NCI-H2171 treated with DMSO at 0.1 percent for 48 hours (cell line): ENCODE results near the gene FBLN5.
"Not testable (repeated sequence)": the region's sequence is repeated elsewhere in the genome, so short reads cannot be mapped to it uniquely, and the experiment has no call there.

Experiments used
- DNase-seq: peaks from one replicate; lab custom pipeline; 2025; lab: John Stamatoyannopoulos, UW

Gene FBLN5

GRCh38 chr14:91866511-91867295 lies 80.8 kb downstream of the FBLN5 start:
- DNase-seq, result no peak

DNA sequence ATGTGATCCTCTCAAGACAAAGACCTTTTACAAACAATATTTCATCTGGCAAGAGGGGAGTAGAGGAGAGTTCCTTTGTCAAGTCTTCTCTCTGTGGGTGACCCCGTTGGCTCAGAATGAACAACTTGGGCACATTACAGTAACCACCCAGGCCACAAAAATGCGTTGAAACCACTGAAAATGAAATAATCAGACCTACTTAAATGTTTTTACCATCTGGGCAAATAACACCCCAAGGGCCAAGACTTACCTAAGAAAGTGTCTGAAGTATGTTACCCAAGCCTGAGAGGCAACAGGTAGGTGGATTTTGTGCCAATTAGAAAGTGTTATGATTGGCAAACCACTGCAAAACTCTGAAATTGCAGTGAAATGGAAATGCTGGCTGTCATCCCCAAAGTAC lies 81.4 kb downstream of the FBLN5 start:
- DNase-seq, result no peak

DNA sequence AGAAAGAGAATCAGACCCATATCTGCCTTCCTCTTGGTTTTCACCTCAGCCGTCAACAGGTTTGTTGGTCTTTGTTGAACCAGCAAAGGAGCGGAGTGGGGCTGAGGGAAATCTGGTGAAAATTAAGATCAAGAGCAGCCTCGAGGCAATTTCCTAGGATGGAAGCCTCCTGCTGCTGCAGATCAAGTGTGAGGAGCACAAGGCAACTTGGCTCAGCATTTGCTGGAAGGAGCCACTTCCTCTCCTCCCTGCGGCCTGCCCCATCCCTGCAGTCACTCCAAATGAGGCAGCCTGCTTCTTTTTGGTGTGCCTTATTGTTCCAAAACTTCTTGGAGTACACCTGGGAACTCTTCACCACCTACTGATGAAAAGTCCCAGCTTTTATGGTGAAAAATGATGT lies 85.1 kb downstream of the FBLN5 start:
- no peak for DNase-seq

DNA sequence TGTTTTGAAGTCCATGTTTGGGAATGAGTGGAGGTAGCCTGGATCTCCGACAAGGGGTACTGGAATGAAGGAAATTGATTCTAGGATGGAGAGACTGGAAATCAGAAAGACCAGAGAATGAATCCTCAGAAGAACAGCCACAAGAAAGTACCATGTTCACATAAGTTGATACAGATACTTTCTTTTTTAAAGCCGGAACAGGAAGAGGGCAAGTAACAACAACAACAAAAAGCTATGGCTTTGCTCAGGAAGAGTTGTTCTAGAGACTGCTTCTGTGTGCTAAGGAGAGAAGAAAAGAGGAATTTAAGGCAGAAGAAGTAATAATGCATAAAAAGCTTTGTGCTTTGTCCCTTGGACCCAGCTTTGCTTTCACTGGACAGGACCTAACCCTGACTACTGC lies 86.4 kb downstream of the FBLN5 start:
- no peak for DNase-seq

GRCh38 chr14:91860238-91860637 lies 87.3 kb downstream of the FBLN5 start:
- no peak for DNase-seq

DNA sequence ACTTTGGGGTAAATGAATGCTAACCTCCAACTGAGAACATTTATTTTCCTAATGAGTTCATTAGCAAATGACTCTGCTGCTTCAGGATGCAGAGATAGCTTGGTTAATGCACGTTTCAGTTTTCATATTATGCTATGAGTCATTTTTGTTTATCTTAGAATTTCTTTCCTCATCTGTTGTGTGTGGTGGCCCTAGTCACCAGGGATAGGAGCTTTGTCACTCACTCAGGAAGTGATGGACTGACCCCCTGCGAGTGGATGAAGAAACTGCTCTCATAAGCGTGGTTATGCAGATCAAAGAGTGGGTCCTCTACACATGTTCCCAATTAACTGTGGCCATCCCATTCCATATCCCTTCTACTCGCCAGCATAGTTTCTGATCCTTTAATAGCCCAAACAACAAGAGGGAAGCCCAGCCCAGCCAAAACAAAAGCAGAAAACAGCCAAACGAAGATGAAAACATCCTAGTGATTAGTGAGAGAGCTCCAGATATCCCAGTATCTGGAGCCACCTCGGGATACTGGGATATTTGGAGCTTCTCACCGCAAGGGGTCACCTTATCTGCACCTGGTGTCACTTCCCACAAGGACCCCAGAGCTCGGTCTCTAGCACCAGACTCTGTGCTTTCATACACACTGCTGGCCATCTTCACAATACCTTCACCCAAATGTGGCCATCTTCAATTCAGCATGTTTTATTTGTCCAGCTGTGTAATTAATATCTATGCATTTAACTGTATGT lies 88.8 kb downstream of the FBLN5 start:
- no peak for DNase-seq

- no peak for DNase-seq
Observed at GRCh38 chr14:91857614-91858013, 89.9 kb downstream of the FBLN5 start.

GRCh38 chr14:91854327-91854934 lies 93.1 kb downstream of the FBLN5 start:
- no peak for DNase-seq

DNA sequence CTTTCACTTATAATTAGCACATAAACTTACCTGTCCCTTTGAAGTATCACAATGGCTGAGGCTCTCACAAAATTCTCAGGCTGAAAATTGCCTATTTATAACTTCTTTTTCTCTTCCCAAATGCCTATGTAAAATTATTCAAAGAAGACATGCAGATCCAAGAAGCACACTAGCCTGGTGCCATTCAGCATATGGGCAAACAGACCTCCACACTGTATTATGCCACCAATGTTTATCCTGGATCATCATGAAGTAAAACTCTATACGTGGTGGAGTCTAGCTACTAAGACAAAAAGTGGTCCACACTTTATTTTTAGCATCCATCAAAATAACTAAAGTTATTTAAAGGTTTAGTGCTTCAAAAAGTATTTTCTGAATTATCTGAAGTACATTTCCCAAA lies 95.9 kb downstream of the FBLN5 start:
- DNase-seq, result no peak

DNA sequence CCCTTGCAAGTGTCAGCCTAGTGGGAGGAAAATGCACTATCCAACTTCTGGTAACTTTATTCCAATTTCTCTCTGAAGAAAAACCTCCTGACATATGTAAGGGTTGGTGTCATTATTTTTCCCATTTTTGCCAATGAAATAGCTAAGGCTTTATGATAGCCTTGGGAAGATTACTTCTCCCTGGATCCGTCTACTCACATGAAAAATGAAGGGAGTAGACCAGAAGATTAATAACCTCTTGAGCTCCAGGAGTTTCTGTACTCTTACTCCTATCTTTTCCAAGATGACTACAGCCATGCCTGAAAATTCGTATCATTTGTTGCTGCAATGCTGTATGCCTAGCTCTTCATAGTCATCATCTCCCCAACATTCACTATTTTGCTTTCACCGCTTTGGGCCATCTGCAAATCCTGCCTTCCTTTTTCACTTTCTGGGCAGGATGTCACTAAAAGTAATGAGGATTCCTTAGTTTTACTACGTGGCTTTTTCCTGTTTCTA lies 98.9 kb downstream of the FBLN5 start:
- DNase-seq, result no peak

GRCh38 chr14:91847693-91848092 lies 99.8 kb downstream of the FBLN5 start:
- DNase-seq, result no peak

DNA sequence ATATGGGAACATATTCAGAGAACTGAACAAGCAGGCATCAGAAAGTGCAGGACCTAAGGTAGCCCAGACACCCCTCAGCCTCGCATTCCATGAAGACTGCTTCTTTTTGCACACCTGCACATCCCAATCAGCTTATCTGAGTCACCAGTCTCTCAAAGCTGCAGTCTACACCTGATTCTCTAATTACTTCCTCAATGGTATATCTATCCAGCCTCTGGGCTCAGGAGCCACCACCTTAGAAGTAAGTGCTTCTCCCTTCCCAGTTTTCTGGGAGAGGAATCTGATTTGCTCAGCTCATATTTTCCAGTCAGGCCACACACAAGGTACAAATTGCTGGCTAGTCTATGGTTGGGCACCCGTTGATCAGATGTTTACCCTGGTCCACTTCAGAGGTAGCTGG lies 101.8 kb downstream of the FBLN5 start:
- DNase-seq, result no peak

GRCh38 chr14:91845056-91845455 lies 102.4 kb downstream of the FBLN5 start:
- DNase-seq, result not testable (repeated sequence)

GRCh38 chr14:91844029-91844428 lies 103.5 kb downstream of the FBLN5 start:
- DNase-seq, result no peak

GRCh38 chr14:91843437-91843836 lies 104.1 kb downstream of the FBLN5 start:
- DNase-seq, result no peak

DNA sequence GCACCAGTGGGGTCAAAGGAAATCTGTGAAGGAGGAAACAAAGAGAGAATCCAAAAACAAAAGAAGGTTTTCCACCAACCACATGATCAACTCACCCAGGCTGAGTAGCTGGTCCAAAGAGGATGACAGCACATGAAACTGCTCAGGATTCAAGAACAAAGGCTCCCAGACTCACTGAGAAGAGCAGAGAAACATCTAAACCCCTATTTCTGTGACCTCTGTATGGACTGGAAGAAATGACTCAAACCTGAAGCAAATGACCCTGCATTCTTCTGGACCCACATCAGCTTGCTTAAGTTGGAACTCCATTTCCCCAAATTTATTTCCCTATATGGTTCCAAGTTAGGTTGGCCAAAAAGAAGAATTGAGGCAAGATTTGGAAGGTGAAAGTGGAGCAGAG lies 106.4 kb downstream of the FBLN5 start:
- no peak for DNase-seq

GRCh38 chr14:91839749-91840148 lies 107.7 kb downstream of the FBLN5 start:
- no peak for DNase-seq

DNA sequence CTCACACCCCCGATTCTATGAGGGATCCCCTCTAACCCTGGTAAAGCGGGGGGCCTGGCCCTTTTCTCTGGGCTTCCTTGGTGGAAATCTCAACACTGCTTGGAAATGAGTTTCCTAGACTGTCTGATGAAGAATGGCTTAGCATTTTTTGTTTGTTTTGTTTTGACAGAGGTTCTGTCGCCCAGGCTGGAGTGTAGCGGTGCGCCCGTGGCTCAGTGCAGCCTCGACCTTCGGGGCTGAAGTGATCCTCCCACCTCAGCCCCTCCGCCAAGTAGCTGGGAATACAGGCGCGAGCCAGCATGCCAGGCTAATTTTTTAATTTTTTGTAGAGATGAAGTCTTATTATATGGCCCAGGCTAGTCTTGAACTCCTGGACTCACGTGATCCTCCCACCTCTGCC lies 110.4 kb downstream of the FBLN5 start:
- no peak for DNase-seq

DNA sequence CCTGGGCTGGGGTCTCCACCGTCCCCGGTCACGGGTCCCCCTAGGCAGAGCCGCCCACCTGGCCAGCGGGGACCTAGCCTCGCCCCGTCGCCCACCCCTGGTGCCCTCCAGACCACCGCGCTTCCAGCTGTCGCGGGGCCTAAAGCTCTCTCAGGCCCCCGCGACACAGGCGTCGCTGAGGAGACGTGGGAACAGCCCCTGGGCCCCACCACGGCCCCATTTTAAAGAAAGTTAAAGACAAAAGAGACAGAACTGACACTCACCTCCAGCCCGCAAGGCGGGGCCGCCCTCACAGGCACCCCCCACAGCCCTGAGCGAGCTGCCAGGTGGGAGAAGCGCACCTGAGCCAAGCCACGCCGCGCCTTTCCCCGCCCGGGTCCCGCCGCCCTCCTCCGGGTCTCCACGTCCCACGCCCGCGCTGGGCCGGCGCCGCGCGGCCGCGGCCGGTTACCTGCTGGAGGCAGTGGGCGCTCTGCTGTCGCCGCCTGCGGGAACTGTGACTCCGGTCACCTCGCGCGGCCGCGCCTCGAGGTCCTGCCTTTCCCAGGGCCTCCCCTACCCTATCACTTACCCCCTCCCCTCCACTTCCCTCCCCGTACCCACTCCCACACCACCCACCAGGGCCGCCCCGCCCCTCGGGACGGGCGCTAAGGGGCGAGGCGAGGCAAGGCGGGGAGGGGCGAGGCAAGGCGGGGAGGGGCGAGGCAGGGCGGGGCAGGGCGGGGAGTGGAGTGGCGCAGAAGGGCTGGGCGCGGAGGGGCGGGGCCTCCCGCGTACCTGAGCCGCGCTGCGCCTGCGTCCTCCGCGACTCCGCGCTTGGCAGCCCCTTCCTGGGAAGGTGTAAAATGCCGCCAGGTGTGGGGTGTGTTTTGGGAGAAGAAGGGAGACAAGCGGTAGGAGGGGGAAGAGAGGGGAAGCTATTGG lies 111.3 kb downstream of the FBLN5 start:
- peak; percentile 91 for DNase-seq

GRCh38 chr14:91835197-91835919 lies 112.1 kb downstream of the FBLN5 start:
- peak; percentile 38 for DNase-seq

DNA sequence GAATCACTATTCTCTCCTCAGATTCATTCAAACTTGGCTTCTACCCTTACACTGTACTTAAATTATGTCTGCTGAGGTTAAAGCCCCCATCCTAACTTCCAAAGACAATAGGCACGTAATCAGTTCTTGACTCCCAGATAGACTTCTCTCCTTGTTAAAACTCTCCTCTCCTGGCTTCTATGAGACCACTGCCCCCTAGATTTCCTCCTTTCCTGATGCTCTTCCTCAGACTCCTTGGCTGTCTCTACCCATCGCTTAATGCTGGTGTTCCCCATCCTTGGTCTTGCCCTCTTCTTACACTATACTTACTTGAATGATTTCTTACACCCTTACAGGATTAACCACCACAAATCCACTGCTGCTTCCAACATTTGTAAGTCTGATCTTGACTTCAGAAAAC lies 112.9 kb downstream of the FBLN5 start:
- DNase-seq, result no peak
